K562 (cell line): ENCODE measurements around the gene NIN. TPM values are rescaled to one million over a fixed set of nuclear protein-coding genes. Genes with fewer than 3 reads are reported as not detected.

Experiments used
- ATAC-seq: fragments of 200-7000 bp; cut with Tn5 transposase; 3 replicates; pipeline ENCODE4 v1.9.1; 2020; ENCODE audit warnings: moderate library complexity
- BruUV-seq: library from RNA; stranded (reverse); fragments of 400-500 nt; replicated peaks from 2 replicates; lab custom pipeline; 2021; lab: Mats Ljungman, UMichigan
- CTCF ChIA-PET: fragments of 300-600 bp; formaldehyde crosslinking; extraction: SDS; loops from one replicate; lab custom pipeline; 2021; ENCODE audit warnings: low intra/inter-chr PET ratio; lab: Yijun Ruan, JAX
- POLR2A ChIA-PET: fragments of 300-600, 350-650 bp; sonication (Branson Sonifier 250); formaldehyde crosslinking; extraction: SDS; loops from one replicate; lab custom pipeline; 2021; ENCODE audit warnings: antibody characterized with exemption, inconsistent platforms; lab: Yijun Ruan, JAX
- DNase-seq, 4 experiments: peaks; one replicate each; pipeline versions ENCODE4 v3.0.0 to v3.0.0-alpha.2; 2011 to 2018; ENCODE audit warnings: low spot score in 3 of 4, mixed read lengths in 3 of 4; ENCODE audit errors: extremely low read depth in 1 of 4
- FAIRE-seq: peaks from 2 replicates; lab custom pipeline; 2011; peaks lifted over from hg19 to GRCh38; lab: Jason Lieb, UNC
- H2AFZ ChIP-seq: 2 replicates; pipeline ENCODE4 v1.6.0; 2011; ENCODE audit warnings: low read depth, low read length, control low read depth, inconsistent platforms
- H3K27ac ChIP-seq: fragments of 200-600 bp; 3 replicates; pipeline ENCODE4 v1.8.0; 2011; ENCODE audit warnings: low read depth, mild to moderate bottlenecking, control low read depth, inconsistent platforms, low read length, moderate library complexity, mixed read lengths; ENCODE audit errors: extremely low read depth
- H3K27me3 ChIP-seq, 2 experiments: fragments of 300-600 bp in 1 of 2; 2 replicates in 1 of 2; 3 replicates in 1 of 2; pipeline versions ENCODE4 v1.6.0 to v1.8.0; 2011; ENCODE audit warnings: inconsistent platforms in 2 of 2, low read length in 2 of 2, mild to moderate bottlenecking in 1 of 2, mixed read lengths in 1 of 2, moderate library complexity in 1 of 2; ENCODE audit not compliant: control insufficient read depth in 2 of 2, insufficient read depth in 2 of 2
- H3K36me3 ChIP-seq: fragments of 300-600 bp; 3 replicates; pipeline ENCODE4 v1.8.0; 2011; ENCODE audit warnings: mild to moderate bottlenecking, low read length, inconsistent platforms; ENCODE audit not compliant: control insufficient read depth, insufficient read depth
- H3K4me1 ChIP-seq, 2 experiments: fragments of 200-600 bp in 1 of 2; replicated peaks in 1 of 2; 2 replicates in 1 of 2; 3 replicates in 1 of 2; pipeline versions ENCODE4 v1.5.1 to v1.8.0; 2011; ENCODE audit warnings: inconsistent platforms in 2 of 2, low read length in 2 of 2, mild to moderate bottlenecking in 1 of 2, mixed read lengths in 1 of 2, moderate library complexity in 1 of 2; ENCODE audit not compliant: control insufficient read depth in 2 of 2, insufficient read depth in 2 of 2
- H3K4me2 ChIP-seq: 2 replicates; pipeline ENCODE4 v1.6.1; 2011; ENCODE audit warnings: low read length, control low read depth, inconsistent platforms, mixed read lengths; ENCODE audit not compliant: insufficient read depth
- H3K4me3 ChIP-seq: fragments of 200-600 bp; sonication (generic), shearing (Covaris generic); 2 replicates; pipeline ENCODE4 v1.5.1; 2016; ENCODE audit warnings: control low read depth, inconsistent platforms
- H3K79me2 ChIP-seq: fragments of 200-600 bp; 3 replicates; pipeline ENCODE4 v1.8.0; 2011; ENCODE audit warnings: low read length, inconsistent platforms; ENCODE audit not compliant: control insufficient read depth, insufficient read depth
- H3K9ac ChIP-seq, 2 experiments: 2 replicates each; pipeline versions ENCODE4 v1.6.0 to v1.6.1; 2011; ENCODE audit warnings: low read depth in 2 of 2, low read length in 2 of 2, control low read depth in 1 of 2, inconsistent platforms in 1 of 2, mild to moderate bottlenecking in 1 of 2, mixed read lengths in 1 of 2; ENCODE audit not compliant: insufficient read depth in 1 of 2
- H3K9me1 ChIP-seq: one replicate; pipeline ENCODE4 v1.6.0; 2011; ENCODE audit warnings: inconsistent platforms, mild to moderate bottlenecking, low read length, moderate library complexity; ENCODE audit not compliant: control insufficient read depth, insufficient read depth
- H3K9me3 ChIP-seq: replicated peaks from 2 replicates; pipeline ENCODE4 v1.5.1; 2011; ENCODE audit warnings: low read depth, low read length, inconsistent platforms; ENCODE audit not compliant: control insufficient read depth, insufficient read depth
- H4K20me1 ChIP-seq: replicated peaks from 2 replicates; pipeline ENCODE4 v1.6.1; 2011; ENCODE audit warnings: low read length, inconsistent platforms, mixed read lengths; ENCODE audit not compliant: control insufficient read depth, insufficient read depth
- E2F3 ChIP-seq: fragments of 250-450 bp; sonication (Bioruptor Pico); IDR thresholded peaks from 2 replicates; pipeline ENCODE4 v1.4.0; 2020; ENCODE audit warnings: mild to moderate bottlenecking
- HDAC3 ChIP-seq: fragments of 450-650 bp; IDR thresholded peaks from 2 replicates; pipeline ENCODE4 v1.6.1; 2018; ENCODE audit warnings: borderline replicate concordance, mild to moderate bottlenecking, moderate library complexity; ENCODE audit not compliant: partially characterized antibody
- SMARCC2 ChIP-seq: fragments of 450-650 bp; IDR thresholded peaks from 2 replicates; pipeline ENCODE4 v1.6.1; 2017; ENCODE audit warnings: antibody characterized with exemption, moderate library complexity, mild to moderate bottlenecking, low read depth
- SREBF1 ChIP-seq: fragments of 150-350 bp; IDR thresholded peaks from 2 replicates; pipeline ENCODE4 v1.6.1; 2014; ENCODE audit warnings: antibody characterized with exemption, low read depth, low read length, borderline replicate concordance
- TAF9B ChIP-seq: fragments of 450-650 bp; IDR thresholded peaks from 2 replicates; pipeline ENCODE4 v1.6.1; 2018; ENCODE audit warnings: mild to moderate bottlenecking; ENCODE audit not compliant: partially characterized antibody
- USF1 ChIP-seq: sonication (generic); formaldehyde crosslinking; IDR thresholded peaks from 2 replicates; pipeline ENCODE4 v1.9.0; 2022; ENCODE audit warnings: mild to moderate bottlenecking, missing genetic modification reagents
- WHSC1 ChIP-seq: IDR thresholded peaks from one replicate; pipeline ENCODE4 v1.6.1; 2012; ENCODE audit warnings: low read length, control low read depth, inconsistent platforms
- XRCC3 ChIP-seq: fragments of 450-650 bp; IDR thresholded peaks from 2 replicates; pipeline ENCODE4 v1.6.1; 2017; ENCODE audit warnings: mild to moderate bottlenecking, moderate library complexity
- ZNF133 ChIP-seq: fragments of 250-450 bp; sonication (Bioruptor Pico); IDR thresholded peaks from 2 replicates; pipeline ENCODE4 v1.4.0; 2020; ENCODE audit warnings: mild to moderate bottlenecking
- ZNF507 ChIP-seq: conservative IDR thresholded peaks from 2 replicates; pipeline ENCODE4 v1.6.1; 2017; ENCODE audit warnings: missing genetic modification characterization, missing compliant biosample characterization
- ZNF644 ChIP-seq: fragments of 200-800 bp; sonication (Bioruptor generic); IDR thresholded peaks from 2 replicates; pipeline ENCODE4 v1.6.1; 2016; ENCODE audit warnings: low read depth, missing genetic modification characterization, missing compliant biosample characterization
- WGBS: fragments of 100-300 bp; shearing (Covaris generic); methylation state at CpG from one replicate; pipeline ENCODE4 v1.1.6; 2016; ENCODE audit warnings: low coverage, mixed read lengths; ENCODE audit not compliant: insufficient coverage; ENCODE audit errors: missing lambda C conversion rate; 5-methylcytosine and 5-hydroxymethylcytosine counted together
- in situ Hi-C: fragments of 300-500 bp; cut with MboI; formaldehyde crosslinking; loops from 4 replicates; pipeline ENCODE4 v1.15.0; 2018; ENCODE audit warnings: inconsistent platforms, mixed read lengths
- intact Hi-C: fragments of 100-400 bp; cut with micrococcal nuclease; formaldehyde crosslinking; loops from 2 replicates; pipeline ENCODE4 v1.14.2; 2022
- polyA plus RNA-seq, 8 experiments: library from polyadenylated mRNA; depleted of rRNA in 4 of 8; stranded (reverse) in 5 of 8; unstranded in 3 of 8; fragments of >200 nt; fragmentation: Nextera tagmentation in 2 of 8; fragmentation: Illumina TruSeq in 1 of 8; extraction: Ambion mirVana in 2 of 8; extraction: Trizol in 1 of 8; gene quantifications; 2 replicates each; pipeline versions ENCODE4 v1.2.1 to v1.2.3, GENCODE V29; 2011 to 2014; ENCODE audit warnings: inconsistent platforms in 1 of 8, missing spikeins in 1 of 8
- total RNA-seq, 7 experiments: library from RNA; depleted of rRNA in 6 of 7; stranded (reverse); fragments of >200 nt in 6 of 7; fragmentation: Illumina TruSeq in 2 of 7; extraction: Trizol in 2 of 7; gene quantifications; 2 replicates each; pipeline versions ENCODE4 v1.2.1 to v1.2.3, GENCODE V29; 2011 to 2021; ENCODE audit warnings: low replicate concordance in 1 of 7
- TF ChIP-seq, protein P1 (sequence below): fragments of 250-450 bp; sonication (Bioruptor Pico); IDR thresholded peaks from 2 replicates; pipeline ENCODE4 v1.8.0; 2021; ENCODE audit warnings: mild to moderate bottlenecking, moderate library complexity
- TF ChIP-seq, protein P2 (sequence below): fragments of 200-800 bp; sonication (Bioruptor generic); IDR thresholded peaks from 2 replicates; pipeline ENCODE4 v1.6.1; 2017; ENCODE audit warnings: missing genetic modification characterization, missing compliant biosample characterization
- TF ChIP-seq, protein P3 (sequence below): fragments of 200-800 bp; sonication (Bioruptor generic); IDR thresholded peaks from 2 replicates; pipeline ENCODE4 v1.6.1; 2016; ENCODE audit warnings: missing genetic modification characterization, missing compliant biosample characterization

Gene NIN
- total and polyA plus RNA-seq, 9 of the 15 experiments (the other 6 are each of a cell fraction or from before 2014, with no cell fraction given) = 0.84 to 8.4 (median 5.0) TPM

- H3K4me2 ChIP-seq = no peak overlapping the region
- POLR2A ChIA-PET = interaction anchor here (0.7 to 1.2 kb wide), 2 partner anchors 9 kb away, joined by 3 read pairs; no protein-coding TSS in a partner anchor
- FAIRE-seq (no peak), ATAC-seq (no peak), DNase-seq (no peak)
- CTCF ChIA-PET = no interaction called here
- no peaks in the 10 kb centered on the region for H3K36me3 ChIP-seq
- H3K9me3 ChIP-seq = no peaks in the 10 kb centered on the region
- H3K27ac ChIP-seq = no peak overlapping the region
- H3K27me3 ChIP-seq = peaks cover 6 to 40% of the 10 kb centered on the region in 2 experiments; a peak in 4 of 5 replicates
- 24% methylated on average over 21 of the region's 22 CpGs for WGBS
- peaks cover 0 to 5% of the 10 kb centered on the region in 2 experiments; a peak in 1 of 5 replicates for H3K4me1 ChIP-seq
- no peaks in the 10 kb centered on the region for H3K79me2 ChIP-seq
- no peaks in the 10 kb centered on the region for H4K20me1 ChIP-seq
- in situ Hi-C loops = no loop called here
- no peaks in the 10 kb centered on the region for H3K9me1 ChIP-seq
- no TSS peak for BruUV-seq
- intact Hi-C loops = no loop called here
- no peak overlapping the region for H2AFZ ChIP-seq
- H3K4me3 ChIP-seq = no peak overlapping the region
- no peak overlapping the region for H3K9ac ChIP-seq
- TF ChIP-seq, protein P1, sequence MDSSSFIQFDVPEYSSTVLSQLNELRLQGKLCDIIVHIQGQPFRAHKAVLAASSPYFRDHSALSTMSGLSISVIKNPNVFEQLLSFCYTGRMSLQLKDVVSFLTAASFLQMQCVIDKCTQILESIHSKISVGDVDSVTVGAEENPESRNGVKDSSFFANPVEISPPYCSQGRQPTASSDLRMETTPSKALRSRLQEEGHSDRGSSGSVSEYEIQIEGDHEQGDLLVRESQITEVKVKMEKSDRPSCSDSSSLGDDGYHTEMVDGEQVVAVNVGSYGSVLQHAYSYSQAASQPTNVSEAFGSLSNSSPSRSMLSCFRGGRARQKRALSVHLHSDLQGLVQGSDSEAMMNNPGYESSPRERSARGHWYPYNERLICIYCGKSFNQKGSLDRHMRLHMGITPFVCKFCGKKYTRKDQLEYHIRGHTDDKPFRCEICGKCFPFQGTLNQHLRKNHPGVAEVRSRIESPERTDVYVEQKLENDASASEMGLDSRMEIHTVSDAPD (CRISPR knock-in tag) = no peak
- TF ChIP-seq USF1 (CRISPR knock-in tag) = no peak
- TF ChIP-seq, protein P2, sequence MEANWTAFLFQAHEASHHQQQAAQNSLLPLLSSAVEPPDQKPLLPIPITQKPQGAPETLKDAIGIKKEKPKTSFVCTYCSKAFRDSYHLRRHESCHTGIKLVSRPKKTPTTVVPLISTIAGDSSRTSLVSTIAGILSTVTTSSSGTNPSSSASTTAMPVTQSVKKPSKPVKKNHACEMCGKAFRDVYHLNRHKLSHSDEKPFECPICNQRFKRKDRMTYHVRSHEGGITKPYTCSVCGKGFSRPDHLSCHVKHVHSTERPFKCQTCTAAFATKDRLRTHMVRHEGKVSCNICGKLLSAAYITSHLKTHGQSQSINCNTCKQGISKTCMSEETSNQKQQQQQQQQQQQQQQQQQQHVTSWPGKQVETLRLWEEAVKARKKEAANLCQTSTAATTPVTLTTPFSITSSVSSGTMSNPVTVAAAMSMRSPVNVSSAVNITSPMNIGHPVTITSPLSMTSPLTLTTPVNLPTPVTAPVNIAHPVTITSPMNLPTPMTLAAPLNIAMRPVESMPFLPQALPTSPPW = no peak
- TF ChIP-seq TAF9B = no peak
- no peak for TF ChIP-seq SMARCC2
- no peak for TF ChIP-seq WHSC1
- no peak for TF ChIP-seq E2F3
- TF ChIP-seq HDAC3 = no peak
- TF ChIP-seq, protein P3, sequence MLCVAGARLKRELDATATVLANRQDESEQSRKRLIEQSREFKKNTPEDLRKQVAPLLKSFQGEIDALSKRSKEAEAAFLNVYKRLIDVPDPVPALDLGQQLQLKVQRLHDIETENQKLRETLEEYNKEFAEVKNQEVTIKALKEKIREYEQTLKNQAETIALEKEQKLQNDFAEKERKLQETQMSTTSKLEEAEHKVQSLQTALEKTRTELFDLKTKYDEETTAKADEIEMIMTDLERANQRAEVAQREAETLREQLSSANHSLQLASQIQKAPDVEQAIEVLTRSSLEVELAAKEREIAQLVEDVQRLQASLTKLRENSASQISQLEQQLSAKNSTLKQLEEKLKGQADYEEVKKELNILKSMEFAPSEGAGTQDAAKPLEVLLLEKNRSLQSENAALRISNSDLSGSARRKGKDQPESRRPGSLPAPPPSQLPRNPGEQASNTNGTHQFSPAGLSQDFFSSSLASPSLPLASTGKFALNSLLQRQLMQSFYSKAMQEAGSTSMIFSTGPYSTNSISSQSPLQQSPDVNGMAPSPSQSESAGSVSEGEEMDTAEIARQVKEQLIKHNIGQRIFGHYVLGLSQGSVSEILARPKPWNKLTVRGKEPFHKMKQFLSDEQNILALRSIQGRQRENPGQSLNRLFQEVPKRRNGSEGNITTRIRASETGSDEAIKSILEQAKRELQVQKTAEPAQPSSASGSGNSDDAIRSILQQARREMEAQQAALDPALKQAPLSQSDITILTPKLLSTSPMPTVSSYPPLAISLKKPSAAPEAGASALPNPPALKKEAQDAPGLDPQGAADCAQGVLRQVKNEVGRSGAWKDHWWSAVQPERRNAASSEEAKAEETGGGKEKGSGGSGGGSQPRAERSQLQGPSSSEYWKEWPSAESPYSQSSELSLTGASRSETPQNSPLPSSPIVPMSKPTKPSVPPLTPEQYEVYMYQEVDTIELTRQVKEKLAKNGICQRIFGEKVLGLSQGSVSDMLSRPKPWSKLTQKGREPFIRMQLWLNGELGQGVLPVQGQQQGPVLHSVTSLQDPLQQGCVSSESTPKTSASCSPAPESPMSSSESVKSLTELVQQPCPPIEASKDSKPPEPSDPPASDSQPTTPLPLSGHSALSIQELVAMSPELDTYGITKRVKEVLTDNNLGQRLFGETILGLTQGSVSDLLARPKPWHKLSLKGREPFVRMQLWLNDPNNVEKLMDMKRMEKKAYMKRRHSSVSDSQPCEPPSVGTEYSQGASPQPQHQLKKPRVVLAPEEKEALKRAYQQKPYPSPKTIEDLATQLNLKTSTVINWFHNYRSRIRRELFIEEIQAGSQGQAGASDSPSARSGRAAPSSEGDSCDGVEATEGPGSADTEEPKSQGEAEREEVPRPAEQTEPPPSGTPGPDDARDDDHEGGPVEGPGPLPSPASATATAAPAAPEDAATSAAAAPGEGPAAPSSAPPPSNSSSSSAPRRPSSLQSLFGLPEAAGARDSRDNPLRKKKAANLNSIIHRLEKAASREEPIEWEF (CRISPR knock-in tag) = no peak
- TF ChIP-seq XRCC3 = no peak
- no peak for TF ChIP-seq ZNF644 (tag)
- no peak for TF ChIP-seq SREBF1
- TF ChIP-seq ZNF507 (tag) = no peak
- TF ChIP-seq ZNF133 = no peak
Observed at GRCh38 chr14:50705026-50705593, 125.9 kb downstream of the NIN start.
